Sciatic nerve (tissue), 2 donors: ENCODE results near the gene FCHO2. TPM values are rescaled to one million over a fixed set of nuclear protein-coding genes. Genes with fewer than 3 reads are reported as not detected.
A peak's percentile ranks its signal among the peaks of the same experiment; 100 is the strongest.

Experiments used
- ATAC-seq: fragments of 200-7000 bp; cut with Tn5 transposase; one replicate; pipeline ENCODE4 v1.9.1; 2020; ENCODE audit warnings: mild to moderate bottlenecking, moderate library complexity
- DNase-seq: peaks from one replicate; pipeline ENCODE4 v3.0.0-alpha.2; 2020; ENCODE audit warnings: low spot score
- intact Hi-C: fragments of 100-400 bp; cut with DNase I; formaldehyde crosslinking; loops from one replicate; pipeline ENCODE4 v1.14.2; 2022
- total RNA-seq: library from RNA; stranded (reverse); fragmentation: NEBNext Ultra II Directional; extraction: Animal tissue kit (Norgen Biotek cat#: 25700); gene quantifications from one replicate; pipeline ENCODE4 v1.2.1, GENCODE V29; 2021
- donor health status: DM: no; HTN: no; CAD: no.
- donor health status: DM: no; HTN: no; CAD: no.

The FCHO2 gene
- total RNA-seq, 1 donor from 2014 or later: 50.7 TPM

- DNase-seq (no peak), ATAC-seq (no peak)
- intact Hi-C loops: no loop called here
Measured at GRCh38 chr5:73095564-73096238, 139.9 kb downstream of the FCHO2 start.

DNA sequence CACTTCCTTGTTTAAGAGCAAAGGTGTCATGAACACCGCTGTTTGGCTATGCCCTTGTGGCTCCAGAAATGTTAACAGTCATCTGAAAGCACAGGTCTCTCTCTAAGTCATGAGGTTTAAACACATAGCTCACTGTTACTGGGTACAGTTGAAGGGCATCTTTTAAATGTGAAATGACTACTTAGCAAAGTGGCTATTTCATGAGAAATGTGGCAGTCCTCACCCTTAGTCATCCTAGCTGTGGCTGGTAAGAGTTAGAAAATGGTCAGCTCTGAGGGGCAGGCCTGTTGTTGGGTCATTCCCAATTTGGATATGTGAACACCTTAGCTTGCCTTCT is 140.4 kb downstream of the FCHO2 start:
- ATAC-seq (no peak), DNase-seq (no peak)
- intact Hi-C loops: no loop called here

DNA sequence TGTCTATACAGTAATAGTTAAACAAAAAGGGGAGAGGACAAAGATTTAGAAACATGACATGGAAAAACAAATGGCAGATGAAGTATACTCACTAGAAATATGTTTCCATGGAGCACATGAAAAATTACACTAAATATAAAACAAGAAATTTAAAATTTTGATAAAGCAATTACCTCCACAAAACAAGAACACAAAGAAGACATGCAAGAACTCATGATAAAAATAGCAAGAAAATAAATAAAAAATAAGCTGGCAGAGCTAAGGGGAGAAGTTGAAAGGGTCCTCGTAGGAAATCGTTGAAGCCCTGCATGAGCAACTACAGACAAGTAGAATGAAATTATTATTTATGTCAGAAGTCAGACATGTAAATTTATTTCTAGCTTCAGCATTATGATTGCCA is 141.9 kb downstream of the FCHO2 start:
- ATAC-seq (no peak), DNase-seq (no peak)
- intact Hi-C loops: no loop called here

DNA sequence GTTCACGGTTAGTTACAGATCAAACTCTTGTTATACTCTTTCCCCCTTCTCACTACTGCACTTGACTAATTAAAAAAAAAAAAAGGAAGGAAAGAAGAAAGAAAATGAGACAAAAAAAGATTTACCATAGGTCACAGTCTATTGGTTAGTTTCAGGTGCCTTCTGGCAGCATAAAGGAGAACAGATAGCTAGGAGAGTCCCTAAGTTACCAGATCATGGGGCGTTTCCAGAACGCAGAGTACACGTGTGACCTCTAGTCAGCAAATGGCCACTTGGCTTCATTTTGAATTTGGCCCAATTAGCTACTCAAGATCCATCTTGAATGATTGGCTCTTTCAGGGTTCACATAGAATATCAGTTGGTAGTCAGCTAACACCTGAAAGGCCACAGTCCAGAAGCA is 144.3 kb downstream of the FCHO2 start:
- no peak for ATAC-seq
- DNase-seq: no peak
- intact Hi-C loops: no loop called here

DNA sequence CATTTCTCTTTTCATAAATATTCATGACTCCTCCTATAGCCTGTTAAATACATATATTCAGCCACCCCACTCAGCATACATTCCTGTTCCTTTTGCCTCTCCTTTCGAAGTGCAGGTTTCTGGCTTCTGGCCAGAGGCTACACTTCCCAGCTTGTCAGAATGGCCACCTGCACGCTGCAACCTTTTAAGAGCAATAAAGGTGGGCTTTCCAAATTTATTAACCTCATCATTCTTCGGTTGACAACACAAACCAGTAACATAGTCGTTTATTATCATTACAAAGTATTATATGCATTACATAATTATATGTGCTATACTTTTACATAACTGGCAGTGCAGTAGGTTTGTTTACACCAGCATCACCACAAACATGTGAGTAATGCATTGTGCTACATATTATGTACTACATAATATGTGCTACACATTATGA is 148.0 kb downstream of the FCHO2 start:
- intact Hi-C loops: no loop called here
- DNase-seq (no peak), ATAC-seq (no peak)

GRCh38 chr5:73104326-73104725 is 148.5 kb downstream of the FCHO2 start:
- DNase-seq (no peak), ATAC-seq (no peak)
- intact Hi-C loops: no loop called here

DNA sequence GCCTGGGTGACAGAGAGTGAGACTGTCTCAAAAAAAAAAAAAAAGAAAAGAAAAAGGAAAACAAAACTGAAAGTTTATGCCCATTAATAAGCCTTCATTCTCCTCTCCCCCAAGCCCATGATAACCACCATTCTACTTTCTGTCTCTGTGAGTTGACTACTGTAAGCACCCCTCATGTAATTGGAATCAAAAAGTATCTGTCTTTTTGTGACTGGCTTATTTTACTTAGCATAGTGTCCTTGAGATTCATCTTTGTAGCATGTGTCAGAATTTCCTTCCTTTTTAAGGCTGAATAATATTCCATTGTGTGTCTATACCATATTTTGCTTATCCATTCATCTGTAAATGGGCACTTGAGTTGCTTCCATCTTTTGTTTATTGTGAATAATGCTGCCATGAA is 150.5 kb downstream of the FCHO2 start:
- intact Hi-C loops: no loop called here
- ATAC-seq (no peak), DNase-seq (no peak)

GRCh38 chr5:73110190-73110589 is 154.3 kb downstream of the FCHO2 start:
- intact Hi-C loops: no loop called here
- ATAC-seq: no peak
- DNase-seq: no peak

GRCh38 chr5:73111536-73111935 is 155.7 kb downstream of the FCHO2 start:
- intact Hi-C loops: no loop called here
- ATAC-seq: no peak

DNA sequence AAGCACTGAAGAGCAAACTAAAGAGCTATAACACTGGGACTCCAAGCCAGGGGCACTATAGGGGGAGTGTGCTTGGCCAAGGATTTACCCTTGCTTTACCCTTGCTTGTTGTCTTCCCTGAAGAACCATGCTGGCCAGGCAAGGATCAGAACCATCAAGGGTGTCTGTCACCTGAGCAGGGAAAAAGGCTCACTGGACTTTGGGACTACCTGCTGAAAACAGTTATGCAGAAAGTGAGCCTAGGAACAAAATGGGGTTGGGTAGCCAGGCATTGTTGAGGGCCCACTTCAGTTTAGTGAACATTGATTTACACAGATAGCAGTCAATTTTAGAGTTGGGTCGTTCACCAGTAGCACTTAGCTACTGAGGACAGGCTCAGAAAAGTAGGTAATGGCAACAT is 156.5 kb downstream of the FCHO2 start:
- DNase-seq: no peak
- no peak for ATAC-seq
- intact Hi-C loops: no loop called here

More at GRCh38 chr5:73111536-73111935, 155.7 kb downstream of the FCHO2 start:
- no peak for DNase-seq

- intact Hi-C loops: no loop called here
- ATAC-seq: no peak
- no peak for DNase-seq
Measured at GRCh38 chr5:73114044-73114688, 158.3 kb downstream of the FCHO2 start.

GRCh38 chr5:73115399-73116051 is 159.7 kb downstream of the FCHO2 start:
- intact Hi-C loops: no loop called here
- DNase-seq: no peak
- peak; percentile 44 for ATAC-seq

DNA sequence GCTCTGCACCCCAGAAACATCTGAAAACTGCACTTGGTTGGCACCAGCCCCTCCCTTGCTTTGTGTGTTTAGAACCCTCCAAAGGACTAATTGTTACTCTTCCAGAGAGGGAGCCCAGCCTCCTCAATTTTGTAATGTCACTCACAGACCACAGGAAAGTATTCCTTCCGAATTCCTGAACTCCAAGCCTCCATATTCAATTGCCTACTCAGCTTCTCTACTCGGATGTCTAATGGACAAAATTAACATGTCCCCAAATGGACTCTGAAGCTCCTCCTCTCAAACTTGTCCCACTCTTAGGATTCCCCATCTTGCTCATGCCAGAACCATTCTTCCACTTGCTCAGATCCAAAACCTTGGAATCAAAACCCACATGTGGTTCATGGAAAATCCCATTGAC is 160.7 kb downstream of the FCHO2 start:
- intact Hi-C loops: no loop called here

GRCh38 chr5:73117088-73117740 is 161.4 kb downstream of the FCHO2 start:
- intact Hi-C loops: no loop called here
- ATAC-seq (no peak), DNase-seq (no peak)

More for the DNA sequence above, 160.7 kb downstream of the FCHO2 start:
- DNase-seq (no peak), ATAC-seq (no peak)

- intact Hi-C loops: no loop called here
- ATAC-seq: no peak
- DNase-seq: no peak
Measured at GRCh38 chr5:73118391-73118973, 162.6 kb downstream of the FCHO2 start.

- ATAC-seq: peak; percentile 37
Measured at GRCh38 chr5:73119451-73120157, 163.8 kb downstream of the FCHO2 start.

GRCh38 chr5:73120222-73121118 is 164.6 kb downstream of the FCHO2 start, which contains the start of gene TMEM171:
Gene TMEM171, plus strand, starts transcription at chr5:73120575. Its CDS starts 2,799 bp downstream, at chr5:73123374.
- intact Hi-C loops: no loop called here
- ATAC-seq: peak; percentile 75
- DNase-seq: no peak

More at GRCh38 chr5:73119451-73120157, 163.8 kb downstream of the FCHO2 start:
- no peak for DNase-seq
- intact Hi-C loops: no loop called here

- DNase-seq (no peak), ATAC-seq (no peak)
- intact Hi-C loops: no loop called here
Measured at GRCh38 chr5:73121119-73121463, 165.2 kb downstream of the FCHO2 start.
